Measurements from ENCODE around the gene SEC16A.

Gene SEC16A

GRCh38 chr9:136486131-136486530, 3.3 kb upstream of the SEC16A start:
- TF ChIP-seq FOXP2 (optimal IDR thresholded peaks at IDR 0.05; ENCODE audit: borderline replicate concordance, extremely low read depth, extremely low read length, insufficient read depth) = no peak
- TF ChIP-seq, protein P1, sequence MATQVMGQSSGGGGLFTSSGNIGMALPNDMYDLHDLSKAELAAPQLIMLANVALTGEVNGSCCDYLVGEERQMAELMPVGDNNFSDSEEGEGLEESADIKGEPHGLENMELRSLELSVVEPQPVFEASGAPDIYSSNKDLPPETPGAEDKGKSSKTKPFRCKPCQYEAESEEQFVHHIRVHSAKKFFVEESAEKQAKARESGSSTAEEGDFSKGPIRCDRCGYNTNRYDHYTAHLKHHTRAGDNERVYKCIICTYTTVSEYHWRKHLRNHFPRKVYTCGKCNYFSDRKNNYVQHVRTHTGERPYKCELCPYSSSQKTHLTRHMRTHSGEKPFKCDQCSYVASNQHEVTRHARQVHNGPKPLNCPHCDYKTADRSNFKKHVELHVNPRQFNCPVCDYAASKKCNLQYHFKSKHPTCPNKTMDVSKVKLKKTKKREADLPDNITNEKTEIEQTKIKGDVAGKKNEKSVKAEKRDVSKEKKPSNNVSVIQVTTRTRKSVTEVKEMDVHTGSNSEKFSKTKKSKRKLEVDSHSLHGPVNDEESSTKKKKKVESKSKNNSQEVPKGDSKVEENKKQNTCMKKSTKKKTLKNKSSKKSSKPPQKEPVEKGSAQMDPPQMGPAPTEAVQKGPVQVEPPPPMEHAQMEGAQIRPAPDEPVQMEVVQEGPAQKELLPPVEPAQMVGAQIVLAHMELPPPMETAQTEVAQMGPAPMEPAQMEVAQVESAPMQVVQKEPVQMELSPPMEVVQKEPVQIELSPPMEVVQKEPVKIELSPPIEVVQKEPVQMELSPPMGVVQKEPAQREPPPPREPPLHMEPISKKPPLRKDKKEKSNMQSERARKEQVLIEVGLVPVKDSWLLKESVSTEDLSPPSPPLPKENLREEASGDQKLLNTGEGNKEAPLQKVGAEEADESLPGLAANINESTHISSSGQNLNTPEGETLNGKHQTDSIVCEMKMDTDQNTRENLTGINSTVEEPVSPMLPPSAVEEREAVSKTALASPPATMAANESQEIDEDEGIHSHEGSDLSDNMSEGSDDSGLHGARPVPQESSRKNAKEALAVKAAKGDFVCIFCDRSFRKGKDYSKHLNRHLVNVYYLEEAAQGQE (IDR thresholded peaks at IDR 0.05; ENCODE audit: insufficient read depth in 1 of 2, low read depth in 2 of 2, low read length in 2 of 2) = no peak
- no peak for TF ChIP-seq SIN3A (IDR thresholded peaks at IDR 0.05; ENCODE audit: borderline replicate concordance, insufficient read depth, low read length)
- TF ChIP-seq POLR2AphosphoS5 (IDR thresholded peaks at IDR 0.05; ENCODE audit: low read depth, low read length) = no peak
- TF ChIP-seq TAF1 (IDR thresholded peaks at IDR 0.05; ENCODE audit: borderline replicate concordance, insufficient read depth, low read length) = no peak

DNA sequence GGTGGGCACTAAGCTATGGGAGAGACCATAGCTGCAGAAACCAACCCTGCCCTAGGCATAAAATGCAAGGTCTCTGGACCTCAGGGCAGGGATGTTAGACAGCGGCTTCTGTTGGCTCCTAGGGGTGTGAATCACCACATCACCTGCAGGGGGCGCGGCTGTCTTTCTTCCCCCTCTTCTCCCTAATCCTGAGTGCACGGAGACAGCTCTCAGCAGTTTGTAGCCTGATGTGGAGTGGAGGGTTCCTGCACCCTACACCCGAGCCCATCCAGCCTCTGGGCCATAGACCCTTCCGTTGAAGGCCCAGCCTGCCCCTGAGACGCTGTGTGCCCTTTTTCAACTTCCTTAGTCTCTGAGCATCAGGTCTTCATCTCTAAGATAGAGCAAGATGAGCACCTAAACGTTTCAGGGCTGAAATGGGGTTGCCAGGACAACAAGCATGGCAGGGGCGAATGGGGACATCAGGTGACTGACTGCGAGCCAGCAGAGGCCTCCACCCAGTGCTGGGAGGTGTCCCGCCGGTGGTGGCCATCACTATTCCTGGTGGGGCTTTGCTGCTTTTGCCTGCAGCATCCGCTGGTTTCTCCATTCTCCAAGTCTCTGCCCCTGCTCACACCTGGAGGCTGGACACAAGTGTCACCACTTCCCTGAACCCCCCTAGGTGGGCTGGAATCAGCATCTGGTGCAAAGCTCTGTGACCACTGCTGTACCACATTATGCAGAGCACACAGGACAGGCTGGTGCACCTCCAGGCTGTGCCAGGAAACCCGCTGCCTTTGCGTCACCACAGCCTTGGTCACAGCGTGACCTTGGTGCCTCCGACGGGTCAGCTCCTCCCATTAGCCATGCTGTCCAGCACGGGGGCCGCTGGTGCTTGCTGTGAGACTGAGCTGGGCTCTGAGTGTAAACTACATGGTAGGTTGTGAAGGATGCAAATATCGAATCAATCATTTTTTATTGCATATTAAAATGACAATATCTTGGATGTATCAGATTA, 2.5 kb upstream of the SEC16A start:
- TF ChIP-seq, protein P1 (IDR thresholded peaks at IDR 0.05; ENCODE audit: insufficient read depth in 1 of 2, low read depth in 2 of 2, low read length in 2 of 2) = no peak
- TF ChIP-seq FOXP2 (optimal IDR thresholded peaks at IDR 0.05; ENCODE audit: borderline replicate concordance, extremely low read depth, extremely low read length, insufficient read depth) = no peak
- no peak for TF ChIP-seq TAF1 (IDR thresholded peaks at IDR 0.05; ENCODE audit: borderline replicate concordance, insufficient read depth, low read length)
- no peak for TF ChIP-seq POLR2AphosphoS5 (IDR thresholded peaks at IDR 0.05; ENCODE audit: low read depth, low read length)
- no peak for TF ChIP-seq SIN3A (IDR thresholded peaks at IDR 0.05; ENCODE audit: borderline replicate concordance, insufficient read depth, low read length)

- TF ChIP-seq TAF1 (IDR thresholded peaks at IDR 0.05; ENCODE audit: borderline replicate concordance, insufficient read depth, low read length) = no peak
- TF ChIP-seq SIN3A (IDR thresholded peaks at IDR 0.05; ENCODE audit: borderline replicate concordance, insufficient read depth, low read length) = no peak
- TF ChIP-seq FOXP2 (optimal IDR thresholded peaks at IDR 0.05; ENCODE audit: borderline replicate concordance, extremely low read depth, extremely low read length, insufficient read depth) = no peak
- TF ChIP-seq, protein P1 (IDR thresholded peaks at IDR 0.05; ENCODE audit: insufficient read depth in 1 of 2, low read depth in 2 of 2, low read length in 2 of 2) = no peak
- TF ChIP-seq POLR2AphosphoS5 (IDR thresholded peaks at IDR 0.05; ENCODE audit: low read depth, low read length) = no peak
These were observed 1.6 kb upstream of the SEC16A start for GRCh38 chr9:136484153-136485048.

- no peak for TF ChIP-seq FOXP2 (optimal IDR thresholded peaks at IDR 0.05; ENCODE audit: borderline replicate concordance, extremely low read depth, extremely low read length, insufficient read depth)
- no peak for TF ChIP-seq SIN3A (IDR thresholded peaks at IDR 0.05; ENCODE audit: borderline replicate concordance, insufficient read depth, low read length)
- peak; percentile 70; the same call in 1 of the 2 replicates for TF ChIP-seq TAF1 (IDR thresholded peaks at IDR 0.05; ENCODE audit: borderline replicate concordance, insufficient read depth, low read length)
- peak; percentile 28; the same call in 1 of the 2 replicates for TF ChIP-seq POLR2AphosphoS5 (IDR thresholded peaks at IDR 0.05; ENCODE audit: low read depth, low read length)
These were observed 831 bp upstream of the SEC16A start for GRCh38 chr9:136483589-136484152.

Data from PFSK-1 (cell line).